Psoas muscle (tissue), 8 donors: ENCODE measurements around the gene COL12A1. TPM values are rescaled to one million over a fixed set of nuclear protein-coding genes. Genes with fewer than 3 reads are reported as not detected.

ENCODE experiments used
- ATAC-seq, 4 donors: fragments of 200-7000 bp; cut with Tn5 transposase; one replicate each; pipeline ENCODE4 v1.9.1; 2020; ENCODE audit warnings: moderate library complexity in 3 of 4, mild to moderate bottlenecking in 2 of 4
- DNase-seq, 2 donors: peaks; one replicate each; pipeline ENCODE4 v3.0.0-alpha.2; 2020
- H3K27ac ChIP-seq: fragments of 200-600 bp; one replicate; pipeline ENCODE4 v1.8.0; 2022
- H3K27me3 ChIP-seq, 3 donors: fragments of 200-600 bp in 1 of 3; one replicate each; pipeline versions ENCODE4 v1.6.1 to v1.8.0; 2013 to 2022; ENCODE audit warnings: low read length in 2 of 3, mild to moderate bottlenecking in 2 of 3, moderate library complexity in 1 of 3; ENCODE audit not compliant: insufficient read depth in 3 of 3
- H3K36me3 ChIP-seq, 2 donors: fragments of 200-600 bp in 1 of 2; one replicate each; pipeline versions ENCODE4 v1.6.1 to v1.8.0; 2013 to 2022; ENCODE audit warnings: low read depth in 1 of 2, mild to moderate bottlenecking in 1 of 2, moderate library complexity in 1 of 2; ENCODE audit not compliant: insufficient read depth in 1 of 2
- H3K4me1 ChIP-seq: fragments of 200-600 bp; one replicate; pipeline ENCODE4 v1.8.0; 2022
- H3K4me3 ChIP-seq: fragments of 200-600 bp; one replicate; pipeline ENCODE4 v1.8.0; 2022; ENCODE audit warnings: mild to moderate bottlenecking
- H3K9me3 ChIP-seq: fragments of 200-600 bp; one replicate; pipeline ENCODE4 v1.8.0; 2022
- WGBS, 3 donors: extraction: QIAGEN DNeasy Blood & Tissue Kit; methylation state at CpG; one replicate each; pipeline versions ENCODE4 v1.1.6 to v1.1.7; 2013; 5-methylcytosine and 5-hydroxymethylcytosine counted together
- intact Hi-C, 2 donors: fragments of 100-400 bp; cut with DNase I; formaldehyde crosslinking; loops; one replicate each; pipeline versions ENCODE4 v1.11.0 to v1.14.2; 2022
- polyA plus RNA-seq, 3 donors: library from polyadenylated mRNA; stranded (reverse); fragments of 200-250 nt; gene quantifications; one replicate each; pipeline ENCODE4 v1.2.3, GENCODE V29; 2013
- total RNA-seq, 4 donors: library from RNA; stranded (reverse); fragmentation: NEBNext Ultra II Directional in 2 of 4; extraction: Animal tissue kit (Norgen Biotek cat#: 25700) in 2 of 4; gene quantifications; one replicate each; pipeline versions ENCODE4 v1.2.1 to v1.2.4, GENCODE V29; 2021 to 2023
- TF ChIP-seq, protein P1 (sequence below): fragments of 200-600 bp; IDR thresholded peaks from one replicate; pipeline ENCODE4 v1.8.0; 2022; ENCODE audit warnings: antibody characterized with exemption
- donor health status: healthy with polysubstance abuse.
- donor health status: DM: no; HTN: no; CAD: no; lungs with moderate emphysema.
- donor health status: Bipolar disorder and iron deficiency.
- donor health status: healthy.
- donor health status: DM: yes; HTN: yes; CAD: no.
- donor health status: DM: no; HTN: no; CAD: no.
- donor health status: DM: no; HTN: no; CAD: no.
- donor health status: DM: yes; HTN: yes; CAD: no.

The COL12A1 gene
- total and polyA plus RNA-seq, 7 donors, result 2.7 to 23.2 (median 5.9) TPM

DNA sequence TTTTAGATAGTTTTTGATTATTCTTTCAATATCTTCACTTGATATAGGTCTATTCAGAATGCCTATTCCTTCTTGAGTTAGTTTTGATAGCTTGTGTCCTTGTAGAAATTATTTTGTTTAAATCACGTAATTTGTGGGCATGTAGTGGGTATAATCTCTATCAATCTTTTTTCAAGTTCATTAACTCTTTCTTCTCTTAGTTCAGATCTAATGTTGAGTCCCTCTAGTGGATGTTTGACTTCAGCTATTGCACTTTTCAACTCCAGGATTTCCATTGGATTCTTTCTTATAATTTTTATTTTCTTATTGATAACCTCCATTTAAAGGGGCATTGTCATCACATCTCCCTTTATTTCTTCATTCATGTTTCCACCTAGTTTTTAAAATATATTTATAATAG, 135.6 kb downstream of the COL12A1 start:
- no peak overlapping the region for H3K27ac ChIP-seq
- no peak overlapping the region for H3K4me3 ChIP-seq
- intact Hi-C loops, result no loop called here
- H3K36me3 ChIP-seq, result no peaks in the 10 kb centered on the region
- TF ChIP-seq, protein P1, sequence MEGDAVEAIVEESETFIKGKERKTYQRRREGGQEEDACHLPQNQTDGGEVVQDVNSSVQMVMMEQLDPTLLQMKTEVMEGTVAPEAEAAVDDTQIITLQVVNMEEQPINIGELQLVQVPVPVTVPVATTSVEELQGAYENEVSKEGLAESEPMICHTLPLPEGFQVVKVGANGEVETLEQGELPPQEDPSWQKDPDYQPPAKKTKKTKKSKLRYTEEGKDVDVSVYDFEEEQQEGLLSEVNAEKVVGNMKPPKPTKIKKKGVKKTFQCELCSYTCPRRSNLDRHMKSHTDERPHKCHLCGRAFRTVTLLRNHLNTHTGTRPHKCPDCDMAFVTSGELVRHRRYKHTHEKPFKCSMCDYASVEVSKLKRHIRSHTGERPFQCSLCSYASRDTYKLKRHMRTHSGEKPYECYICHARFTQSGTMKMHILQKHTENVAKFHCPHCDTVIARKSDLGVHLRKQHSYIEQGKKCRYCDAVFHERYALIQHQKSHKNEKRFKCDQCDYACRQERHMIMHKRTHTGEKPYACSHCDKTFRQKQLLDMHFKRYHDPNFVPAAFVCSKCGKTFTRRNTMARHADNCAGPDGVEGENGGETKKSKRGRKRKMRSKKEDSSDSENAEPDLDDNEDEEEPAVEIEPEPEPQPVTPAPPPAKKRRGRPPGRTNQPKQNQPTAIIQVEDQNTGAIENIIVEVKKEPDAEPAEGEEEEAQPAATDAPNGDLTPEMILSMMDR, result no peak
- no peaks in the 10 kb centered on the region for H3K27me3 ChIP-seq
- no peak for DNase-seq
- WGBS, 3 donors, result 82 to 90% (median 85%) methylated on average over 1 of the region's 1 CpG
- H3K9me3 ChIP-seq, result peaks cover 6% of the 10 kb centered on the region
- ATAC-seq, result no peak
- H3K4me1 ChIP-seq, result no peaks in the 10 kb centered on the region

DNA sequence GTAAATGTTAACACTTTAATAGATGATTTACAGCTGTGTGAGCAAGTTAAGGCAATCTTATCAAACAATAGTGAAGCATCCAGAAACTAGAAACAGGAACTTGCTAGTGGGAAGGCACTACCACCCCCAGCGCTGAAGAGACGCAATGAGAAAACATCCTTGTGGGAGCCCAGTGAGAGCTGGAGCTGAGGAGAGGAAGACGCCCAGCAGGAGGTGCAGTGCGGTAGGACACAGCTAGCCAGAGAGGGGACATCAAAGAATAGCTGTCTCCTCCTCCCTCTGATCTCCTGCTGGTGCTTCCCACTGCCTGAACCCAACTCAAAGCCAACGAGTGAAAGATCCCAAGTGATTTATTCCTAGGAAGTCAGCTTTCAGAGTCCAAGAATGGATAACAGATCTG, 140.3 kb downstream of the COL12A1 start:
- no peak for ATAC-seq

DNA sequence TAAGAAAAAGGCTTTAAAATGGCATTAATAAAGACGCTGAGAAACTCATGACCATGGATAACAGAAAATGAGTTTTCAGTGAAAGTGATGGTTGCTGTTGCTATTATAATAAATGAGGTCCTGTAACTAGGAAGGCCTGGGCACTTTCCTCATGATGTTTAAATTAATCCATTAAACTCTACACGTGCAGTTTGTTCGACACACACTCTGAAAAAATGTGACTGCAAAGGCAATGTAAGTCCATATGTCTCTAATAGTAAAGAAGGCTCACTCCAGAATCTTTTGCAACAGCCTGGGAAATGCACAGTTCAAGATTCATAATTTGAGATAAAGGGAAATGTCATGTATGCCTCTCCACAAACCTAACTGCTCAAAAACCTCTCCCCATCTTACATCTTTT, 153.4 kb downstream of the COL12A1 start:
- H3K27ac ChIP-seq, result no peak overlapping the region
- no peaks in the 10 kb centered on the region for H3K36me3 ChIP-seq
- no peaks in the 10 kb centered on the region for H3K9me3 ChIP-seq
- no peak for DNase-seq
- WGBS, 3 donors, result 55 to 58% (median 57%) methylated on average over 3 of the region's 3 CpGs
- TF ChIP-seq, protein P1, result no peak
- no peaks in the 10 kb centered on the region for H3K27me3 ChIP-seq
- intact Hi-C loops, result no loop called here
- no peak overlapping the region for H3K4me3 ChIP-seq
- no peak for ATAC-seq
- no peaks in the 10 kb centered on the region for H3K4me1 ChIP-seq

More for the DNA sequence above, 140.3 kb downstream of the COL12A1 start:
- H3K4me3 ChIP-seq, result no peak overlapping the region
- no peaks in the 10 kb centered on the region for H3K27me3 ChIP-seq
- 28 to 33% (median 32%) methylated on average over 5 of the region's 5 CpGs for WGBS, 3 donors
- intact Hi-C loops, result no loop called here
- no peak overlapping the region for H3K27ac ChIP-seq
- no peaks in the 10 kb centered on the region for H3K36me3 ChIP-seq
- no peaks in the 10 kb centered on the region for H3K4me1 ChIP-seq
- DNase-seq, result no peak
- H3K9me3 ChIP-seq, result peaks cover 6% of the 10 kb centered on the region
- TF ChIP-seq, protein P1, result no peak

DNA sequence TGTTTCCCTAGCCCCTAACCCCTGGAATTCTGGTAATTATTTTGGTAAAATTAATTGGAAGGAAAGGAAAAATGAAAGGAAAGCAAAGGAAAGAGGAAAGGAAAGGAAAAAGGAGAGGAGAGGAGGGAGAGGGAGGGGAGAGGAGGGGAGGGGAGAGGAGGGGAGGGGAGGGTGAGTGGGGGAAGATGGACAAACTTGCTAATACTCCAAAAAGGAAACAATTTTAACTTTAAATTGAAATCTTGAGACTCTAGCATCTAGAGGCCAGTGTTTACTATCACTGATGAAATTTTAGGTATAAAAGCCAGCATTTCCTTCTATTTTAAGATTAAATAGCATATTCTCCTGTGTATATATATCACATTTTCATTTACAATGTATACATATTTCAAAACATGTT, 156.5 kb downstream of the COL12A1 start:
- Histone ChIP-seq H3K27ac (no peak overlapping the region), H3K27me3 (no peaks in the 10 kb centered on the region), H3K9me3 (no peaks in the 10 kb centered on the region), H3K36me3 (no peaks in the 10 kb centered on the region), H3K4me3 (no peak overlapping the region), H3K4me1 (no peaks in the 10 kb centered on the region)
- TF ChIP-seq, protein P1, result no peak
- DNase-seq (no peak), ATAC-seq (no peak)
- intact Hi-C loops, result no loop called here

DNA sequence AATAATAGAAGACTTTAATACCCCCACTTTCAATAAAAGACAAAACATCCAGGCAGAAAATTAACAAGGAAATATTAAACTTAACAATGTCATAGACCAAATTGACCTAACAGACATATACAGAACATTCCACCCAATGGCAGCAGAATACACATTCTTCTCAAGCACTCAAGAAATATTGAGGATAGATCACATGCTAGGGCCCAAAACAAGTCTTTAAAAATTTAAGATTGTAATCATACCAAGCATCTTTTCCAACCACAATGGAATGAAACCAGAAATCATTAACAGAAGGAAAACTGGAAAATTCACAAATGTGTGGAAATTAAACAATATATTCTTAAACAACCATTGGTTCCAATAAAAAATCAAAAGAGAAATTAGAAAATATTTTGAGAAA, 161.0 kb downstream of the COL12A1 start:
- Histone ChIP-seq H3K27ac (no peak overlapping the region), H3K4me1 (no peaks in the 10 kb centered on the region), H3K36me3 (no peaks in the 10 kb centered on the region), H3K9me3 (peaks cover 6% of the 10 kb centered on the region), H3K4me3 (no peak overlapping the region), H3K27me3 (no peaks in the 10 kb centered on the region)
- intact Hi-C loops, result no loop called here
- ATAC-seq (no peak), DNase-seq (no peak)
- TF ChIP-seq, protein P1, result no peak
